C4-2B (cell line): ENCODE measurements around the gene USP7.

Experiments
- H3K27ac ChIP-seq: fragments of 450-650 bp; 2 replicates; pipeline ENCODE4 v1.5.1; 2017
- CTCF ChIP-seq: fragments of 450-650 bp; conservative IDR thresholded peaks from 2 replicates; pipeline ENCODE4 v1.5.1; 2017; ENCODE audit warnings: mild to moderate bottlenecking
- ZFX ChIP-seq: fragments of 450-650 bp; IDR thresholded peaks from 2 replicates; pipeline ENCODE4 v1.6.1; 2017

Gene USP7

DNA sequence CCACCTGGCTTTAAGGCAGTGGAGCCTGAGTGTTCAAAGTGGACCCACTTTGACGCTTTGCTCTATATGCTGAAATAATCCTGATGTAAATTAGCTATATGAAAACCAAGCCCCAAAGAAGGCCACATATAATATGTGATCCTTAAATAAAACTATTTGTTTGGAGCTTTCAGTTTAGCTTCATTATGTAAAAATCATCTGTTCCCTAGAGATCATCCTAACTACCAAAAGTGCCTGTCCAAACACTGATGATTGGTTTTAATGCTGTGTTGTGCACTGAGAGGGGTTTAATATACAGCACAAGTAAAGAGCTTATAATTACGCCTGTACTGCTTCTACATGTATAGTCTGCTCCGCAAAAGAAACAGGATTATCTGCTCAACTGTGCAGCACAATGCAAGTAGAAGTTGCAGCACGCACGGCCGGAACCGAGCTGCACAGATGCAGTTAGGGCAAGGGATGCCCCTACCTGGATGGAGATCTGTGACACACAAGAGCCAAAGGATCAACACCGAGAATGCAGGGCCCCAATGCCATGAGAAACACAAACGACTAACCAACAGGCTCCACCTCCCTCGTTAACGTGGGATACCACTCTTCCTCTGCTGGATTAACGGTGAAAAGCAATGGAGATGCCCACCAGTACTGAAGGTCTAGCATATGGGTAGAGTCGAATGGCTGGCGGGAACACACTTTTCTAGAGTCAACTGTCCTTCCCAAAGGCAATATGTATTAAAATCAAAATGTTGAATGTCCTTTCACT lies 20.5 kb downstream of the USP7 start:
- no peak for TF ChIP-seq CTCF
- TF ChIP-seq ZFX, result no peak
- H3K27ac ChIP-seq, result no peak overlapping the region

- no peak overlapping the region for H3K27ac ChIP-seq
Observed at GRCh38 chr16:8941718-8942344, 21.9 kb downstream of the USP7 start.

GRCh38 chr16:8937803-8938202 lies 25.9 kb downstream of the USP7 start:
- no peak overlapping the region for H3K27ac ChIP-seq
- TF ChIP-seq ZFX (no peak), CTCF (no peak)

More at GRCh38 chr16:8941718-8942344, 21.9 kb downstream of the USP7 start:
- TF ChIP-seq CTCF (no peak), ZFX (no peak)

- TF ChIP-seq CTCF (peak; percentile 71), ZFX (no peak)
- no peak overlapping the region for H3K27ac ChIP-seq
Observed at GRCh38 chr16:8936421-8936820, 27.3 kb downstream of the USP7 start.

- H3K27ac ChIP-seq, result no peak overlapping the region
- TF ChIP-seq ZFX (no peak), CTCF (no peak)
Observed at GRCh38 chr16:8935989-8936388, 27.7 kb downstream of the USP7 start.

- no peak overlapping the region for H3K27ac ChIP-seq
- no peak for TF ChIP-seq CTCF
- TF ChIP-seq ZFX, result no peak
Observed at GRCh38 chr16:8934601-8935000, 29.1 kb downstream of the USP7 start.

- TF ChIP-seq ZFX (no peak), CTCF (no peak)
Observed at GRCh38 chr16:8931859-8932258, 31.8 kb downstream of the USP7 start.

More at GRCh38 chr16:8931859-8932258, 31.8 kb downstream of the USP7 start:
- no peak overlapping the region for H3K27ac ChIP-seq
